ENCODE results near the gene PHF20.
"Not testable (repeated sequence)": the region's sequence is repeated elsewhere in the genome, so short reads cannot be mapped to it uniquely, and the experiment has no call there.

Gene PHF20

DNA sequence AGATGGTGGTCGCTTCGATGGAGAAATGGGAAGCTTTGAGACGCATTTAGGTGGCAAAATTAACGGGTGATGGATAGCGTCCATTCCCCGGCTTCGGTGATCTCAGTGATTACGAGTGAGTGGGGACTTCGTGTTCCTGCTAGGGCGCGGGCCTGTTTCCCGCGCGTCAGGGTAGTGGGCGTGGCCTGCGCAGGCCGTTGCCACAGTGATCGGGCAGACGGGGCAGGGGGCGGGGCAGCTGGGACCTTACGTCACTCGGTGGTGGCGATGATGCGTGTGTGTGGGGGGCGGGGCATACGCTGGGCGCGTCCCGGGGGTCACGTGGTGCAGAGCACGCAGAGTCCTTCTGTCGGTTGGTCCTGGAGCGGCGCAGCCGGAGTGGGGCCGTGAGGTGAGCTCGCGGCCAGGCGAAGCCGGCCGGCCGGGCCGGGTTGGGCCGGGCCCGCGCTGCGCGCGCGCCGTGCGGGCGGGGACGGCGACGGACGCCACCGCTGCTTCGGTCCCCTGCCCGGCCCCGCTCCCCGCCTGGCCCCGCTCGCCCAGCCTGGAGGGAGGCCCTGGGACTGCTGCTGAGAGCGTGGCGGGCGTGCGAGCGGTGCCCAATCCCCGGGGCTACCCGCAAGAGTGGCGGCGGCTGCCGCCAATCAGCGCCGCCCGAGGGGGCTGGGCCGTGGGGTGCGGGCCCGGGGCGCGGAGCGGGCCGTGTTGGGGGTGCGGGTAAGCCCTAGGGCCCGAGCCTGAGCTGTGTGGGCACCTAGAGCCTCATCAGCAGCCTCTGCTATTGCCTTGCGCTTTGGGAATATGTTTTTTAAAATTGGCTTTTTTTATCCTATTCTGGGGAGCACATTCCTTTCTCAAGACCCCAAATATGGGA, at the start of gene PHF20:
TSS of gene PHF20 (plus strand) at position 327 of the 874 bp plus-strand sequence. CDS start 29,508 bp downstream, outside the sequence.
- peak; percentile 97 for DNase-seq

DNA sequence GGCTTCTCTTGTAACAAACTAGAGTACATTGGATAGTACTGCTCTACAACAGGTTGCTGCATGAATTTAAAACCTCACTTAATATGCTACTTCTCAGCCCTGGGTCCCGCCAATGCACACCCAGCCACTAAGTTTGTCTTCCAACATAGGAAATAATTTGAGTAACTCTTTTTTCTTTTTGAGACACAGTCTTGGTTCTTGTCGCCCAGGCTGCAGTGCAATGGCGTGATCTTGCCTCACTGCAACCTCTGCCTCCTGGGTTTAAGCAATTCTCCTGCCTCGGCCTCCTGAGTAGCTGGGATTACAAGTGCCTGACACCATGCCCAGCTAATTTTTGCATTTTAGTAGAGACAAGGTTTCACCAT, 48.6 kb upstream of the PHF20 start:
- DNase-seq = not testable (repeated sequence)

DNA sequence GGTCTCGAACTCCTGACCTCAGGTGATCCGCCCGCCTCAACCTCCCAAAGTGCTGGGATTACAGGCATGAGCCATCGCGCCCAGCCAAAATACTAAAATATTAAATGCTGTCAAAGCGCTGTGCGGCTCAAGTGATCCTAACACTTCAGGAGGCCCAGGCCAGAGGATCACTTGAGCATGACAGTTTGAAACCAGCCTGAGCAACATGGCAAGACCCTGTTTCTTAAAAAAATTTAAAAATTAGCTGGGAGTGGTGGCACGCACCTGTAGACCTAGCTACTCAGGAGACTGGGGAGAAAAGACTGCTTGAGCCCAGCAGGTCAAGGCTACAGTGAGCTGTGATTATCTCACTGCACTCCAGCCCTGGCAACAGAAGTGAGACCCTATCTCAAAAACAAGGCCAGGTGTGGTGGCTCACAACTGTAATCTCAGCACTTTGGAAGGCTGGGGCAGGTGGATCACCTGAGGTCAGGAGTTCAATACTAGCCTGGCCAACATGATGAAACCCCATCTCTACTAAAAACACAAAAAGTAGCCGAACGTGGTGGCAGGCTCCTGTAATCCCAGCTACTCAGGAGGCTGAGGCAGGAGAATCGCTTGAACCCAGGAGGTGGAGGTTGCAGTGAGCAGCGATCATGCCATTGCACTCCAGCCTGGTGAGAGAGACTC, 48.0 kb upstream of the PHF20 start:
- not testable (repeated sequence) for DNase-seq

DNA sequence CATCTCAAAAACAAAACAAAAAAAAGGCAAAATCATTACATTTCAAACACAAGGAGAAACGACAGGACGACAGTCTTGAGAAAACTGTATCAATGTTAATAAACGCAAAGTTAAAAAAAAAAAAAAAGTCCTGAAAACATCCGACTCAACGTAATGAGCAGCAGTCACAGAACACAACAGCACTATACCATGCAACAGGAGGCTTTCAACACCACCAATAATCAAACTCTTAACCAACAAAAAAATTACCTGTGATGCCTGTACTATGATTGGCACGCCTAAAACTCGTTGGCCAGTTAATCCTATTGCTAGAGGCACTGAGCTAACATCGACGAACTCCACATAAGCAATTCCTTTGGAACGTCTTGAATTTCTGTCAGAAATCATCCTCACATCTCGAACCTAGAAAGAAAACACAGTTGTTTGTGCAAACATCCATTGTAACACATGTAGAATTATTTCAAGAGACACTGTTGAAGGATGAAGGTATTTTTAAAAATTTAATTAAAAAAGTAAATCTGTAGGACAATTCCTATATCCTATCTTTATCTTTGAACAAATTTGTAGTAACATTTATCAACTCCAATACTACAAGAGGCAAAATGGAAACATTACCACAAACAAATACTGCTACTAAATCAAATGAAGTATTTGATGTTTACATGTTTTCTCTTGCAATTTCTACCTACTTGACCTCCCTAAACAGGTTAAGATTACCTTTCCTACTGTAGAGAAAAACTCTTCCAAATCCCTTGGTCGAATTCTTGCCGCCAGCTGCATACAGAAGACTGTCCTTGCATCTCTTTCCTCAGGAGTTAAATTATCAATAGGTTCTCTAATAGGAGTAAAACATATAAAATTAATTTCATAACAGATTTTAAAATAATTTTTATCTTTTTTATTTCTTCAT, 47.2 kb upstream of the PHF20 start:
- DNase-seq = no peak

- DNase-seq = no peak
Measured at GRCh38 chr20:35726842-35727711, 44.7 kb upstream of the PHF20 start.

- DNase-seq = no peak
Measured at GRCh38 chr20:35729283-35729807, 42.5 kb upstream of the PHF20 start.

DNA sequence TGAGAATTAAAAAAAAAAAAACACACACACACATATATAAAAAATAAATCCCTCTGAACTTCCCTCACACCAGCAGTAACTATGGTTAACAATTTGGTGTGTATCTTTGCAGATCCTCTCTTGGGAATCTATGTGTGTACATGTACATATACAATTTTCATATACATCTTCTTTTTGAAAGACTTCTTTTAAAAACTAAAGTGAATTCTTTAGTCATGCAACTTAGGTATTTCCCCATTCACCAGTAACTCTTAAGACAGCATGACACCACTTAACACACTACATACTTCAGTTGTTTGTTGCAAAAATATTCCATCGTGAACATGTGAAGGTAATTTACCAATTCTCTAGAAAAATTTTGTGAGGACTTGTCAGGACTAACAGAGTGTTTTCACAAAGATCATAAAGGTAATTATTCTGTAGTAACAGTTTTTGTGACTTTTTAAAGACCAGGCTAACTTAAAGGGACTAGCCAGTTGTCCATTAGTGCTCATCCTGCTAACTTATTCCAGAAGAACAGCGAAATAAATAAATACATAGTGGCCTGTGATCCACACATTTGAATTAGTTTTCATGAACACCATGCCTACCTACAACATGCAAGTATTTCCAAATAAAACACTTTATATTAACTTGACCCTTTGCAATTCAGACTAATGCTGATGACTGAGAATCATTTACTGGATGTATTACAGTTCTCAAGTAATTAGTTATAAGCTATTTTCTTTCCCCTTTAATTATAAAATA, 41.8 kb upstream of the PHF20 start:
- DNase-seq = no peak

GRCh38 chr20:35730583-35731468, 41.0 kb upstream of the PHF20 start:
- DNase-seq = no peak

GRCh38 chr20:35731469-35731788, 40.4 kb upstream of the PHF20 start:
- no peak for DNase-seq

GRCh38 chr20:35731862-35732643, 39.8 kb upstream of the PHF20 start:
- no peak for DNase-seq

DNA sequence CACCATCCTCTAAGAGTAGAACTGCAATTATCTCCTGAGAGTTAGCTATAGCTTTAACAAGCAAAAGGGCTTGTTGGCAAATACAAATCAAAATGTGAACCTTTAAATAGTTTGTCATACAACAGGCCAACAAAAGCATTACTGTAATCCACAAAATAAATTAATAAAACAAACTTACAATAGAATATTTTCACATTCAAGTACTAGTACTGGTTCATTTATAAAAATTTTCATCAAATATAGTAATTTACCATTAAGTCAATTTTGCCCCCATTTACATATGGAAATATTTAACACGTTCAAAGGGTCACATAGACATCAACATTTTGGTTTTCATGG, 39.2 kb upstream of the PHF20 start:
- DNase-seq = no peak

- no peak for DNase-seq
Measured at GRCh38 chr20:35734374-35734773, 37.4 kb upstream of the PHF20 start.

DNA sequence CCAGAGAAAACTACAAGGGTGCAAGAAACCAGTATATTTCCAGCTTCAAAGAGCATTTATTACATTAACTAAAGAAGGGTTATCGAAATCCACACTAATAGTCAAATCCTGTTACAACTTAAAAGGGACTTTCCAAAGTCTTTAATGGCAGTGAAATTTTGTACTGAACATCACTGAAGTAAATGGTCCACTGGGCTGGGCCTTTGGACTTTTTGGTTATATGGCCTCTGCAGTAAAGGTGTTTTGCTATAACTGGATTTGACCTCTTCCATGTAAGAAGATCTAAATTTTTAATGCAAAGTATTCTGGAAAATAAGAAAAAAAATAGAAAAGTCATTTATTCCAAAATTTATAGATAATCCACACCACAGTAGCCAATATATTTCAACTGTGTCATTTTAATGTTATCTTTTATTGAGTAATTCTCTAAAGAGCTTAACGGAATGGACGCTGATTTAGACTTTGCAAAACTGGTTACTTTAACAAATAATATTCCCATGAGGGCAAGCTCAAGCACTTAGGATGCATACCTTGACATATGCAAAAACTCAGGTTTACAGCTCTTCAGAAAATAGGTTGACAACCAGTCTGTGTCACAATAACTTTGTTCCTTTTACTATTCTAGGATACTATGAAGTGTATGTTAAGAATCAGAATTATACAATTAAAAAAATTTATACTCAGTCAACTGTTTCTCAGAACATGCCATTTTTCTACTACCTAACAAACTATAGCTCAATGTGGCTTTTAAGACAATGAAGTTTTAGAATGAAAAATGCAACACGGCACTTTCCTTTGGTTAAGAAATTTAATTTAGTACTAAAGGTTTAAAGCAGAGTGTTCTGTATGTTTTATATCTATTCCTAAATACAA, 36.8 kb upstream of the PHF20 start:
- no peak for DNase-seq

DNA sequence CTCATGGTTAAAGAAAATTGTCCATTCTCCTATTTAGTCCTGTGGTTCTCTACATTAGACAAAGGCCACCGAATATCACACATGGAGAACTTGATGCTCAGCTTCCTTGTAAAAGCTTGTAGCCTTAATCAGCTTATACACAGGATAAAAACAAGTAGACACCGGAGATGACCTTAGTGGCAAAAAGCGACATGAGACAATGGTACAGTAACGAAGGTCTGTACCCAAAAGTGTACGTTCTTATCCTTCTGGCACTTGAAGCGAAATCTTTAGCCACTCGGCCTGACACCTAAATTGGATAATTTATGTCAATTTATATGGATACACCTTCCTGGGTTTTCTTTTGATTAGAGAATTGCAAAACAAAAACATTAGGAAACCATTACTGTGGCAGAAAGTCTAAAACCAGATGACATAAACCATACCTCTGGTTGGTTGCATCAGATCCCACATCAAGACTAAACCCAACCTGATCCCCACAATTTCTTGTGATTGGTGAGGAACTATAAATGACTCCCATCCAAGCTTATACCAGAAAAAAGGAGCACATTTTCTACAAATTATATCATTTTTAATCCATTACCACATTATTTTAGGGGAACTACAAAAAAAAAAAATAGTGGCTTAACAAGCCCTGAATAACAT, 35.9 kb upstream of the PHF20 start:
- no peak for DNase-seq

DNA sequence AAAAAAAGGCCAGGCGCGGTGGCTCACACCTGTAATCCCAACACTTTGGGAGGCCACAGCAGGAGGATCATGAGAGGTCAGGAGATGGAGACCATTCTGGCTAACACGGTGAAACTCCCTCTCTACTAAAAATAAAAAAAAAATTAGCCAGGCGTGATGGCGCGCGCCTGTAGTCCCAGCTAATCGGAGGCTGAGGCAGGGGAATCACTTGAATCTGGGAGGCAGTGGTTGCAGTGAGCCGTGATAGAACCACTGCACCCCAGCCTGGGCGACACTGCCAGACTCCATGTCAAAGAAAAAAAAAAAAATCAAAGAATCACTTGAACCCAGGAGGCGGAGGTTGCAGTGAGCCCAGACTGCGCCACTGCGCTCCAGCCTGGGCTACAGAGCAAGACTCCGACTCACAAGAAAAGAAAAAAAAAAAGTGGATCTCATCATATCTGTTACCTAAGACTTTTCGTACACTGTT, 33.9 kb upstream of the PHF20 start:
- DNase-seq = no peak

GRCh38 chr20:35738410-35739179, 33.2 kb upstream of the PHF20 start:
- no peak for DNase-seq
